T-cell (primary cell): ENCODE data around the gene DGCR2. TPM values are rescaled to one million over a fixed set of nuclear protein-coding genes. Genes with fewer than 3 reads are reported as not detected.
"Not testable (repeated sequence)": the region's sequence is repeated elsewhere in the genome, so short reads cannot be mapped to it uniquely, and the experiment has no call there.

Source experiments
- ATAC-seq, 4 experiments: fragments of 200-7000 bp in 3 of 4; fragments of 150-1000 bp in 1 of 4; cut with Tn5 transposase; replicated peaks in 1 of 4; 1 replicate in 3 of 4; 2 replicates in 1 of 4; pipeline ENCODE4 v1.10.0; 2021; ENCODE audit warnings: moderate library complexity in 3 of 4, mild to moderate bottlenecking in 2 of 4, moderate number of reproducible peaks in 1 of 4
- CTCF ChIA-PET, 2 donors: fragments of 300-600 bp; sonication (Branson Sonifier 250); formaldehyde crosslinking; loops; one replicate each; lab custom pipeline; 2022; ENCODE audit warnings: antibody characterized with exemption in 2 of 2; lab: Charles Lee
- POLR2A ChIA-PET, 2 donors: fragments of 300-600 bp; sonication (Branson Sonifier 250); formaldehyde crosslinking; loops; one replicate each; lab custom pipeline; 2022; ENCODE audit warnings: antibody characterized with exemption in 2 of 2; lab: Charles Lee
- DNase-seq, 35 experiments: peaks; one replicate each; pipeline versions ENCODE4 v3.0.0 to v3.0.0-alpha.2; 2013 to 2023
- H3K27ac ChIP-seq: one replicate; pipeline ENCODE4 v1.5.1; 2013; ENCODE audit warnings: low read length
- H3K27me3 ChIP-seq, 2 experiments: replicated peaks in 1 of 2; 1 replicate in 1 of 2; 2 replicates in 1 of 2; pipeline versions ENCODE4 v1.6.1 to v1.7.0; 2013; ENCODE audit warnings: low read length in 1 of 2, mixed read lengths in 1 of 2; ENCODE audit not compliant: control insufficient read depth in 2 of 2, insufficient read depth in 2 of 2; ENCODE audit errors: extremely low read depth in 1 of 2
- H3K36me3 ChIP-seq, 2 donors: 1 replicate in 1 of 2; 2 replicates in 1 of 2; pipeline versions ENCODE4 v1.6.1 to v1.7.0; 2013; ENCODE audit warnings: low read length in 1 of 2; ENCODE audit not compliant: control insufficient read depth in 2 of 2, insufficient read depth in 1 of 2; ENCODE audit errors: extremely low read depth in 1 of 2
- H3K4me1 ChIP-seq, 2 experiments: 1 replicate in 1 of 2; 2 replicates in 1 of 2; pipeline versions ENCODE4 v1.6.1 to v1.7.0; 2013; ENCODE audit warnings: low read length in 2 of 2, mixed read lengths in 1 of 2; ENCODE audit not compliant: insufficient read depth in 2 of 2, control insufficient read depth in 1 of 2; ENCODE audit errors: extremely low read depth in 1 of 2
- H3K4me3 ChIP-seq, 2 donors: 1 replicate in 1 of 2; 2 replicates in 1 of 2; pipeline versions ENCODE4 v1.5.1 to v1.7.0; 2013; ENCODE audit warnings: mild to moderate bottlenecking in 2 of 2, low read length in 1 of 2, moderate library complexity in 1 of 2; ENCODE audit not compliant: control insufficient read depth in 1 of 2; ENCODE audit errors: extremely low read depth in 1 of 2
- H3K9me3 ChIP-seq: 2 replicates; pipeline ENCODE4 v1.7.0; 2013
- H3K27ac Mint-ChIP-seq, 2 donors: one replicate each; pipeline ENCODE4 v1.8.0; 2020 to 2021; ENCODE audit warnings: mild to moderate bottlenecking in 2 of 2, mixed read lengths in 2 of 2
- H3K27me3 Mint-ChIP-seq, 2 donors: one replicate each; pipeline ENCODE4 v1.8.0; 2021 to 2022; ENCODE audit warnings: mixed read lengths in 2 of 2
- H3K36me3 Mint-ChIP-seq: one replicate; pipeline ENCODE4 v1.8.0; 2021; ENCODE audit warnings: mixed read lengths
- H3K4me1 Mint-ChIP-seq, 3 donors: one replicate each; pipeline ENCODE4 v1.8.0; 2020 to 2022; ENCODE audit warnings: mixed read lengths in 3 of 3, mild to moderate bottlenecking in 1 of 3
- H3K4me3 Mint-ChIP-seq, 3 donors: one replicate each; pipeline ENCODE4 v1.8.0; 2020 to 2022; ENCODE audit warnings: mild to moderate bottlenecking in 3 of 3, mixed read lengths in 3 of 3, moderate library complexity in 3 of 3
- H3K9me3 Mint-ChIP-seq, 3 donors: one replicate each; pipeline ENCODE4 v1.8.0; 2020 to 2022; ENCODE audit warnings: mixed read lengths in 3 of 3
- WGBS: methylation state at CpG from one replicate; pipeline ENCODE4 v1.1.5; 2013; ENCODE audit warnings: missing lambda C conversion rate; ENCODE audit not compliant: insufficient coverage; 5-methylcytosine and 5-hydroxymethylcytosine counted together
- total RNA-seq, 35 experiments: library from RNA in 6 of 35; stranded (reverse) in 6 of 35; fragments of 120-200 nt in 1 of 35; gene quantifications; one replicate each; pipeline versions ENCODE4 v1.2.1 to v1.2.4 and lab custom pipeline; 2013 to 2026

DGCR2 gene
- total RNA-seq, 5 donors from 2014 or later (not counting 1 experiment from before 2014, with no cell fraction given), result 50.9 to 79.2 (median 71.5) TPM

DNA sequence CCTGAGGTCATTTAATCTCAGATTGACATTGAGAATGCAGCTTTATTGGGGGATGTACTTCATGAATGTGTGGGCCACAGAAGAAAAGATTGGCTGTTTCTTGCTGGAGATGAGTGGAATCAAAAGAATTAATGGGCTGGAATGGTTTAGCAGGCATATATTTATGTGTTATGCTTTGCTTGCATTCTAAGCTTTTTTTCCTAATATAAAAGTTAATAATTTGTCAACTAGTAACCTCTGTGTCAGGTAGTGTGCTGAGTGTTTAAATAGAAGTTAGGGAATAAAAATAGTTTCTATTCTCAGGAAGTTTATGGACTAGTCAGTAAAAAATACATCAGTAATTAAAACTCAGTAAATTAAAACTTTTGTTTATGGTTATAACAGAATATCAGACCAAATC lies 118.7 kb downstream of the DGCR2 start:
- H3K27me3 Mint-ChIP-seq, result peaks cover 6 to 25% of the 10 kb centered on the region in 2 donors
- H3K36me3 Mint-ChIP-seq, result no peaks in the 10 kb centered on the region
- H3K4me3 ChIP-seq, result no peak overlapping the region
- DNase-seq, result no peak
- H3K4me1 Mint-ChIP-seq, result no peaks in the 10 kb centered on the region
- H3K4me1 ChIP-seq, result no peaks in the 10 kb centered on the region
- no peaks in the 10 kb centered on the region for H3K9me3 Mint-ChIP-seq
- peaks cover 3 to 10% of the 10 kb centered on the region in 2 experiments for H3K27me3 ChIP-seq
- H3K36me3 ChIP-seq, result no peaks in the 10 kb centered on the region
- ATAC-seq, result no peak
- H3K4me3 Mint-ChIP-seq, result no peak overlapping the region
- H3K27ac Mint-ChIP-seq, result no peak overlapping the region
- CTCF ChIA-PET, result no interaction called here
- no peaks in the 10 kb centered on the region for H3K9me3 ChIP-seq
- no peak overlapping the region for H3K27ac ChIP-seq
- POLR2A ChIA-PET, result no interaction called here

- H3K27me3 Mint-ChIP-seq, result peaks cover 6 to 25% of the 10 kb centered on the region in 2 donors
- WGBS, result 44% methylated on average over 2 of the region's 5 CpGs
- Histone ChIP-seq H3K27me3 (peaks cover 8 to 18% of the 10 kb centered on the region in 2 experiments), H3K27ac (no peak overlapping the region), H3K4me1 (no peaks in the 10 kb centered on the region), H3K4me3 (no peak overlapping the region), H3K36me3 (no peaks in the 10 kb centered on the region), H3K9me3 (no peaks in the 10 kb centered on the region)
- H3K4me1 Mint-ChIP-seq, result no peaks in the 10 kb centered on the region
- ChIA-PET POLR2A (no interaction called here), CTCF (no interaction called here)
- DNase-seq (no peak), ATAC-seq (no peak)
- H3K9me3 Mint-ChIP-seq, result no peaks in the 10 kb centered on the region
- no peak overlapping the region for H3K27ac Mint-ChIP-seq
- H3K4me3 Mint-ChIP-seq, result no peak overlapping the region
- no peaks in the 10 kb centered on the region for H3K36me3 Mint-ChIP-seq
These were observed 119.6 kb downstream of the DGCR2 start for GRCh38 chr22:19002684-19003038.

GRCh38 chr22:19001204-19001603 lies 121.0 kb downstream of the DGCR2 start:
- no peaks in the 10 kb centered on the region for H3K36me3 Mint-ChIP-seq
- Histone ChIP-seq H3K4me3 (no peak overlapping the region), H3K36me3 (no peaks in the 10 kb centered on the region), H3K27ac (no peak overlapping the region), H3K27me3 (peaks cover 8 to 22% of the 10 kb centered on the region in 2 experiments), H3K4me1 (no peaks in the 10 kb centered on the region), H3K9me3 (no peaks in the 10 kb centered on the region)
- no peaks in the 10 kb centered on the region for H3K9me3 Mint-ChIP-seq
- ATAC-seq (no peak), DNase-seq (no peak)
- WGBS, result no CpG with 5 or more reads among the region's 2 CpGs
- H3K27ac Mint-ChIP-seq, result no peak overlapping the region
- H3K4me3 Mint-ChIP-seq, result no peak overlapping the region
- ChIA-PET CTCF (no interaction called here), POLR2A (no interaction called here)
- no peaks in the 10 kb centered on the region for H3K4me1 Mint-ChIP-seq
- H3K27me3 Mint-ChIP-seq, result peaks cover 8 to 38% of the 10 kb centered on the region in 2 donors

DNA sequence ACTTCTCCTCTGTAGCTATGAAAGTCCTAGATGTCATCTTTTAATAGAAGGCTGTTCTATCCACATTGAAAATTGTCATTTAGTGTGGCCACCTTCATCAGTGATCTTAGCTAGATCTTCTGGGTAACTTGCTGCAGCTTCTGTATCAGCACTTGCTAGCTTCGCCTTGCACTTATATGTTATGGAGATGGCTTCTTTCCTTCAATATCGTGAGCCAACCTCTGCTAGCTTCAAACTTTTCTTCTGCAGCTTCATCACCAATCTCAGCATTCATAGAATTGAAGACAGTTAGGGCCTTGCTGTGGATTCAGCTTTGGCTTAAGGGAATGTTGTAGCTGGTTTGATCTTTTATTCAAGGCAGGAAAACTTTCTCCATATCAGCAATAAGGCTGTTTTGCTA lies 122.1 kb downstream of the DGCR2 start:
- DNase-seq, H3K4me3 ChIP-seq, H3K4me1 ChIP-seq, H3K9me3 ChIP-seq, H3K27ac Mint-ChIP-seq, H3K36me3 Mint-ChIP-seq, H3K9me3 Mint-ChIP-seq, CTCF ChIA-PET, ATAC-seq, H3K4me1 Mint-ChIP-seq, H3K27ac ChIP-seq, H3K4me3 Mint-ChIP-seq, POLR2A ChIA-PET, H3K36me3 ChIP-seq: not testable (repeated sequence)
- H3K27me3 ChIP-seq, result peaks cover 7 to 29% of the 10 kb centered on the region in 2 experiments
- no CpG with 5 or more reads among the region's 2 CpGs for WGBS
- peaks cover 8 to 34% of the 10 kb centered on the region in 2 donors for H3K27me3 Mint-ChIP-seq

DNA sequence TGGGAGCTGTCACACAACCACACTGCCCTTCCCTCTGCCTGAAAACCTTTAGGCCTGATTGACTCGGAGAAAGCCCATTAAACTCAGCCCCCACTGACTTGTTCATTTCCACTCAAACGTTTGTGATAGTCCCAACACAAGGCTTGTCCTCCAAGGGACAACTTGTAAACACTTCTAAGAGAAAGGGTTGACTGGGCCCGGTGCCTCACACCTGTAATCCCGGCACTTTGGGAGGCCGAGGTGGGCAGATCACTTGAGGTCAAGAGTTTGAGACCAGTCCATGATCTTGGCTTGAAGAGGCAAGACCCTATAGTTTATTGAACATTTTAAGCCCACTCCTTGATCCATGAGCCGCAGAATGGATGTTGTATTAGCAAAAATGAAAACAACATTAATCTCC lies 122.8 kb downstream of the DGCR2 start:
- H3K4me3 Mint-ChIP-seq, result no peak overlapping the region
- H3K4me3 ChIP-seq, result no peak overlapping the region
- no peak overlapping the region for H3K27ac Mint-ChIP-seq
- peaks cover 7 to 35% of the 10 kb centered on the region in 2 experiments for H3K27me3 ChIP-seq
- DNase-seq, result no peak
- H3K27ac ChIP-seq, result no peak overlapping the region
- H3K4me1 ChIP-seq, result no peaks in the 10 kb centered on the region
- ATAC-seq, result no peak
- CTCF ChIA-PET, result no interaction called here
- H3K27me3 Mint-ChIP-seq, result peaks cover 8 to 35% of the 10 kb centered on the region in 2 donors
- H3K36me3 Mint-ChIP-seq, result no peaks in the 10 kb centered on the region
- no peaks in the 10 kb centered on the region for H3K36me3 ChIP-seq
- WGBS, result 80% methylated on average over 5 of the region's 6 CpGs
- POLR2A ChIA-PET, result no interaction called here
- H3K9me3 Mint-ChIP-seq, result no peaks in the 10 kb centered on the region
- H3K9me3 ChIP-seq, result no peaks in the 10 kb centered on the region
- no peaks in the 10 kb centered on the region for H3K4me1 Mint-ChIP-seq

- Histone ChIP-seq H3K27ac (no peak overlapping the region), H3K36me3 (no peaks in the 10 kb centered on the region), H3K4me1 (no peaks in the 10 kb centered on the region), H3K4me3 (no peak overlapping the region), H3K9me3 (no peaks in the 10 kb centered on the region), H3K27me3 (peaks cover 5 to 39% of the 10 kb centered on the region in 2 experiments)
- H3K27ac Mint-ChIP-seq, result no peak overlapping the region
- ATAC-seq (no peak), DNase-seq (peak in 2 of 35 experiments; percentile 9)
- H3K9me3 Mint-ChIP-seq, result no peaks in the 10 kb centered on the region
- no peak overlapping the region for H3K4me3 Mint-ChIP-seq
- no peaks in the 10 kb centered on the region for H3K4me1 Mint-ChIP-seq
- ChIA-PET POLR2A (no interaction called here), CTCF (no interaction called here)
- WGBS, result 31% methylated on average over 7 of the region's 12 CpGs
- H3K27me3 Mint-ChIP-seq, result peaks cover 8 to 36% of the 10 kb centered on the region in 2 donors
- H3K36me3 Mint-ChIP-seq, result no peaks in the 10 kb centered on the region
These were observed 123.2 kb downstream of the DGCR2 start for GRCh38 chr22:18999008-18999407.

- H3K9me3 Mint-ChIP-seq, result no peaks in the 10 kb centered on the region
- H3K4me3 ChIP-seq, result no peak overlapping the region
- no peaks in the 10 kb centered on the region for H3K4me1 Mint-ChIP-seq
- 41% methylated on average over 21 of the region's 22 CpGs for WGBS
- H3K27me3 ChIP-seq, result peaks cover 5 to 49% of the 10 kb centered on the region in 2 experiments
- POLR2A ChIA-PET, result interaction anchor here in 1 of 2 donors (0.6 kb wide), 2 partner anchors 23 to 75 kb away, joined by 3 to 4 read pairs; no protein-coding TSS in a partner anchor
- H3K27ac ChIP-seq, result no peak overlapping the region
- no peak for DNase-seq
- no peak overlapping the region for H3K4me3 Mint-ChIP-seq
- no peaks in the 10 kb centered on the region for H3K36me3 Mint-ChIP-seq
- no peaks in the 10 kb centered on the region for H3K9me3 ChIP-seq
- H3K36me3 ChIP-seq, result no peaks in the 10 kb centered on the region
- no peaks in the 10 kb centered on the region for H3K4me1 ChIP-seq
- no peak overlapping the region for H3K27ac Mint-ChIP-seq
- H3K27me3 Mint-ChIP-seq, result peaks cover 16 to 42% of the 10 kb centered on the region in 2 donors
- CTCF ChIA-PET, result no interaction called here
- no peak for ATAC-seq
These were observed 124.3 kb downstream of the DGCR2 start for GRCh38 chr22:18997925-18998315.
